Esophagus squamous epithelium (tissue), 4 donors: ENCODE measurements around the gene ZNF44.

Source experiments
- CTCF ChIP-seq, 6 experiments: fragments of 450-650 bp in 4 of 6; fragments of 200-600 bp in 2 of 6; sonication (generic) in 2 of 6; IDR thresholded peaks; one replicate each; pipeline ENCODE4 v1.5.1; 2016 to 2019; ENCODE audit warnings: antibody characterized with exemption in 6 of 6, mild to moderate bottlenecking in 4 of 6, moderate library complexity in 4 of 6
- POLR2A ChIP-seq, 4 donors: fragments of 450-650 bp; IDR thresholded peaks; one replicate each; pipeline ENCODE4 v1.6.1; 2017; ENCODE audit warnings: antibody characterized with exemption in 4 of 4, mild to moderate bottlenecking in 4 of 4, moderate library complexity in 3 of 4

GRCh38 chr19:12230751-12231733 lies 63.6 kb downstream of the ZNF44 start:
- TF ChIP-seq CTCF (IDR thresholded peaks at IDR 0.05) (no peak), POLR2A (IDR thresholded peaks at IDR 0.05) (no peak)
